ENCODE data around the gene DGCR6L.
A peak's percentile ranks its signal among the peaks of the same experiment; 100 is the strongest.
"Not testable (repeated sequence)": the region's sequence is repeated elsewhere in the genome, so short reads cannot be mapped to it uniquely, and the experiment has no call there.

DGCR6L gene

GRCh38 chr22:20268279-20269012 is 51.4 kb downstream of the DGCR6L start, which contains the start of gene RTN4R:
Gene RTN4R, minus strand, starts transcription at chr22:20268318. Its CDS starts 226 bp downstream, at chr22:20268092.
- no peak for TF ChIP-seq POLR2A (IDR thresholded peaks at IDR 0.05; ENCODE audit: low read depth, low read length)
- no peak for FAIRE-seq
- peak; percentile 47 for DNase-seq (ENCODE audit: insufficient read length, low spot score)

DNA sequence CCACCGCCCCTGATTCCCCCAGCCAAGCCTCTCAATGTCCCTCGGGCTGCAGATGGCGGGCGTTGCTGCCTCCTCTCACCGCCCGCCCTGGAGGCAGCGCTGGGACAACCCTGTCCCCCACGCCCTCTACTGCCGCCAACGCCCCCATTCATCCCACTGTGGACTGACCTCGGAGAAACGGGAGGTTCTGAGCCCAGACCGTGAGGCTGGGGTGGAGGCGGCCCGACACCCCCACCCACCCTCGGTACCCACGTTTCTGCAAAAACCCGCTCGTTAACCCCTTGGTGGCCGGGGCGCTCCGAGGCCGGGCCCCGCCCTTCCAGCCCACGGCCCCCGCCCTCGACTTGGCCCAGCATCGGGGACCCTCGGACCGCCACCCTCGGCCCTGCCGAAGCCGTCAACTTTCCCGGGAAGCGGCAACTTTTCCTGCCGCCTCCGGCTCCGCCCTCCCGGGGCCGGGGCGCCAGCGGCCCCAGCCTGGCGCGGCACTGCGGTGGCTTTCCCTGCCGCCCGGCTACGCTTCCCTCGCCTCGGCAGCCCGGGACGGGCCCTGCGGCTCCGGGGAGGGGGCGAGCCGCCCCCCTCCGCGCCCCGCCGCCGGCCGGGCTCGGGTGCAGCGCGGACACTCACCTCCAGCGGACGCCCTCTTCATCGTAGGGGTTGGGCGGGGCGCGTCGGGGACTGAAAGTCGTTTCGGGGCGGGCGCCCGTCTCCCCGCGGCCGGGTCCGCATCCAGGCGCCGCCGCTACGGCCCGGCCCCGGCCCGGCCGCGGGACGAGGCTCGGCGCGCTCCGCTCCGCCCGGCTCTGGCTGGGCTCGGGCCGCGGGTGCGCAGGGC is 52.2 kb downstream of the DGCR6L start:
- TF ChIP-seq POLR2A (IDR thresholded peaks at IDR 0.05; ENCODE audit: low read depth, low read length): no peak
- FAIRE-seq (no peak), DNase-seq (ENCODE audit: insufficient read length, low spot score) (peak; percentile 35)

- not testable (repeated sequence) for DNase-seq (ENCODE audit: insufficient read length, low spot score); FAIRE-seq
These were observed 53.0 kb downstream of the DGCR6L start for GRCh38 chr22:20266667-20267440.

DNA sequence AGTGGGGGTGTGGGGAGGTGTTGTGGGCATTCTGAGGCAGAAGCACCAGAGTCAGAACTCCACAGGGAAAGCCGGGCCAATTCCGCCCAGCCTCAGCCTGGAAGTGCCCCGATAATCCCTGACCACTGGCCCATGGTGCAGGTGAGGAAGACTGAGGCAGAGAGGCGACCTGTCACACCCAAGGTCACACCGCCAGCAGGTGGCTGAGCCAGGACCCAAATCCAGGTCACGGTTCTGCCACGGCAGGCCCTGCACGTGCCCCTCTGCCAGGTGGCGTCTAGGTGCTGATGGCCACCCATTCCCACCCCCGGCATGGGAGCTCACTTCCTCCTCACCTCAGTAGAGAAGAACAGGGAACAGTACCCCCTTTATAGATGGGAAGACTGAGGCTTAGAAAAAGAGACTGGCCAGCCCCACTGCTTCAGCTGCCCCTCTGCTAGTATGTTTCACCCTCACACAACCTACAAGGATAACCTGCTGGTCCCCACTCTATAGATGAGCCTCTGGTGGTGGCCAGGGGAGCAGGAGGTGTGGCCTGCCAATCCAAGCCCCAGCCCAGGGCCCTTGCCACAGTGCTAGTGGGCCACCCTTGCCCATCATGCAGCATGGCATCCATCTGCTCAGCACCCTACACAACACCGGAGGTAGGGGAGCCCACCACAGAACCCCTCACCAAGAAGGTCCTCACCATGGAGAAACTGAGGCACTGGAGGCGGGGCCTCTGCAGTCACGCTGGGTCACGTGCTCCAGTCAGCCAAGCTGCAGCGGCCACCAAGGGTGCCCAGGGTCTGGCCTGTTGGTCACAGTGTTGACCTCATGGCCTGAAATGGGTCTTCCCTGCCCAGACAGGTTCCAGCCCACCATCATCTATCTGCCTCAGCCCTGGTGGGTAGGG is 53.8 kb downstream of the DGCR6L start:
- not testable (repeated sequence) for DNase-seq (ENCODE audit: insufficient read length, low spot score); FAIRE-seq

DNA sequence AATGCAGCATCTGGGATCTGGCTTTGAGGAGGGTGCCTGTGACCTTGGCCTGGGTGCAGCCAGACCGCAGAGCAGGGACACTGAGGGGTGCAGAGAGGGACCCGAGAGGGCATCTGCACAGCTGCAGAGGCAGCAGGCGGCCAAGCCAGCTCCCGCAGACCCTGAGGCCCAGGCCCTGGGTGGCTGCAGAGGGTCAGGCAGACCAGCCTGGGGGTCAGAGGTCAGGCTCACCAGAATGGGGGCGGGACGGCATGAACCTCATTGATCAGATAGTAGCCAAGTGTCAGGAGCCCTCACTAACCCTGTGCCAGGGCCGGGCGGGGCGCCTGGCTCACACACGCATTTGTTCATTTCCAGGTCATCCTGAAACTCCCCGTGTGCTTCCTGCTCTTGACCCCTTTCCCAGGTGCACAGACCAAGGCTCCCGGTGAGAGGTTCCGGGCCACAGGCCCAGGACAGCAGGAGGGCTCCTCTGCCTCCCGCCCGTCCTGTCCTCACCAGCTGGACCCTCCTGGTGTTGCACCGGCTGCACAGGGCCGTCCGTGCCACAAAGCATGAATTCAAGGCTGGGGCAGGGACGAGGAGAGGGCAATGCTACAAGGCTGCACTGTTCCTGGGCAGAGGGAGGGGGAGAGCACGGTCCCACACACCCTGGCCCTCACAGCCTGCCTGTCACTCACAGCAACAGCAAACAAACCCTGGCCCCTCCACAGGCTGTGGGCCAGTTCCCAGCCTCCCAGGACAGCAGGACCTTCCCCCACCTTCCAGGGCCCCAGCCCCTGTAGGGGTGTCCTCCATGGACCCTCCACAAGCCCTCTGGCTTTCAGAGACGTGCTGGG is 55.0 kb downstream of the DGCR6L start:
- TF ChIP-seq POLR2A (IDR thresholded peaks at IDR 0.05; ENCODE audit: low read depth, low read length): no peak
- FAIRE-seq (no peak), DNase-seq (ENCODE audit: insufficient read length, low spot score) (no peak)
